ENCODE measurements around the gene IFT20.

DNA sequence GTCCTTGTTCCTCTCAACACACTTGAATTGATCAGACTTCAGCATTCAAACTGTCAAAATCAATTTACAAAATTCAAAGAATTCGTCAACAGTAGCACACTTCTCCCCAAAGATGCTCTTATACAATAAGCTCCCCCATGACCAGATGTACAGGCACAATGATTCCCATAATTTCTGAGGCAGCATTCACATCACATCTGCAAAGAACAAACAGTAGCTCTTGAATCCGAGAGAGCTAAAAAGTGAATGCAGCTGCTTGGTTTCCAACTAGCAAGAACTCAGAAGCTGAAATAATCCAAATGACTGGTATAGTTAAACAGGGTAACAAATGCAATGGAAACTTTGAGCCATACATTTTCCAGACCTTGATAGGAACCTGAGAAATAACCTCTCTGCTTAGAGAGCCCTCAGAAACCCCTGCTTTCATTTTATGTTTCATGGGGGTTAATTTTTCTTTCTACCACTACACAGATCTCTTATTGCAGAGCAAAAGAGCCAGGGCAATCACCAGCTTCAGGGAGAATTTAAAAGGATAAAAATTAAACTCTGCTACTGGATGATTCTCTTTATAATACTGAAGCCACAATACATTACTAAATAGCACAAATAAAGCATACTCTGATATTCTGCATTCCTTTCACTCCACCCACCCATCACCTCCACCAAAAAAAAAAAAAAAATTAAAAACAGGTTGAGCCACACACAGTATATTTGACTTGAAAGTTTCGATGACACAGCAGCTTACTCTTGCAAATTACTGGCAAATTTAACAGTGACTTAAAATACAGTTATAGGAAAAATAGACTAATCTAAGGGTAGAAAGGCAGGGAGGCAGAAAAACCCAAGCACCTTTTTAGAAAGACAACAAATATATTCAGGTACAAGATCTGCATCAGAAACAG, 39.3 kb downstream of the IFT20 start:
- TF ChIP-seq POLR2AphosphoS5 (IDR thresholded peaks at IDR 0.05; ENCODE audit: low read depth, low read length) (no peak), SIN3A (IDR thresholded peaks at IDR 0.05; ENCODE audit: borderline replicate concordance, insufficient read depth, low read depth, low read length) (no peak), TCF7L2 (IDR thresholded peaks at IDR 0.05; ENCODE audit: low read depth, low read length) (no peak)
- TF ChIP-seq, protein P1, sequence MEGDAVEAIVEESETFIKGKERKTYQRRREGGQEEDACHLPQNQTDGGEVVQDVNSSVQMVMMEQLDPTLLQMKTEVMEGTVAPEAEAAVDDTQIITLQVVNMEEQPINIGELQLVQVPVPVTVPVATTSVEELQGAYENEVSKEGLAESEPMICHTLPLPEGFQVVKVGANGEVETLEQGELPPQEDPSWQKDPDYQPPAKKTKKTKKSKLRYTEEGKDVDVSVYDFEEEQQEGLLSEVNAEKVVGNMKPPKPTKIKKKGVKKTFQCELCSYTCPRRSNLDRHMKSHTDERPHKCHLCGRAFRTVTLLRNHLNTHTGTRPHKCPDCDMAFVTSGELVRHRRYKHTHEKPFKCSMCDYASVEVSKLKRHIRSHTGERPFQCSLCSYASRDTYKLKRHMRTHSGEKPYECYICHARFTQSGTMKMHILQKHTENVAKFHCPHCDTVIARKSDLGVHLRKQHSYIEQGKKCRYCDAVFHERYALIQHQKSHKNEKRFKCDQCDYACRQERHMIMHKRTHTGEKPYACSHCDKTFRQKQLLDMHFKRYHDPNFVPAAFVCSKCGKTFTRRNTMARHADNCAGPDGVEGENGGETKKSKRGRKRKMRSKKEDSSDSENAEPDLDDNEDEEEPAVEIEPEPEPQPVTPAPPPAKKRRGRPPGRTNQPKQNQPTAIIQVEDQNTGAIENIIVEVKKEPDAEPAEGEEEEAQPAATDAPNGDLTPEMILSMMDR (IDR thresholded peaks at IDR 0.05): no peak
- TF ChIP-seq, protein P2, sequence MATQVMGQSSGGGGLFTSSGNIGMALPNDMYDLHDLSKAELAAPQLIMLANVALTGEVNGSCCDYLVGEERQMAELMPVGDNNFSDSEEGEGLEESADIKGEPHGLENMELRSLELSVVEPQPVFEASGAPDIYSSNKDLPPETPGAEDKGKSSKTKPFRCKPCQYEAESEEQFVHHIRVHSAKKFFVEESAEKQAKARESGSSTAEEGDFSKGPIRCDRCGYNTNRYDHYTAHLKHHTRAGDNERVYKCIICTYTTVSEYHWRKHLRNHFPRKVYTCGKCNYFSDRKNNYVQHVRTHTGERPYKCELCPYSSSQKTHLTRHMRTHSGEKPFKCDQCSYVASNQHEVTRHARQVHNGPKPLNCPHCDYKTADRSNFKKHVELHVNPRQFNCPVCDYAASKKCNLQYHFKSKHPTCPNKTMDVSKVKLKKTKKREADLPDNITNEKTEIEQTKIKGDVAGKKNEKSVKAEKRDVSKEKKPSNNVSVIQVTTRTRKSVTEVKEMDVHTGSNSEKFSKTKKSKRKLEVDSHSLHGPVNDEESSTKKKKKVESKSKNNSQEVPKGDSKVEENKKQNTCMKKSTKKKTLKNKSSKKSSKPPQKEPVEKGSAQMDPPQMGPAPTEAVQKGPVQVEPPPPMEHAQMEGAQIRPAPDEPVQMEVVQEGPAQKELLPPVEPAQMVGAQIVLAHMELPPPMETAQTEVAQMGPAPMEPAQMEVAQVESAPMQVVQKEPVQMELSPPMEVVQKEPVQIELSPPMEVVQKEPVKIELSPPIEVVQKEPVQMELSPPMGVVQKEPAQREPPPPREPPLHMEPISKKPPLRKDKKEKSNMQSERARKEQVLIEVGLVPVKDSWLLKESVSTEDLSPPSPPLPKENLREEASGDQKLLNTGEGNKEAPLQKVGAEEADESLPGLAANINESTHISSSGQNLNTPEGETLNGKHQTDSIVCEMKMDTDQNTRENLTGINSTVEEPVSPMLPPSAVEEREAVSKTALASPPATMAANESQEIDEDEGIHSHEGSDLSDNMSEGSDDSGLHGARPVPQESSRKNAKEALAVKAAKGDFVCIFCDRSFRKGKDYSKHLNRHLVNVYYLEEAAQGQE (IDR thresholded peaks at IDR 0.05; ENCODE audit: insufficient read depth in 1 of 2, low read depth in 2 of 2, low read length in 1 of 2): no peak
